H1 (cell line): ENCODE measurements around the gene SLC25A12. TPM values are rescaled to one million over a fixed set of nuclear protein-coding genes. Genes with fewer than 3 reads are reported as not detected.

ENCODE experiments used
- CTCF ChIA-PET: fragments of 300-600 bp; sonication (Branson Sonifier 250); formaldehyde crosslinking; loops from one replicate; lab custom pipeline; 2021; ENCODE audit not compliant: partially characterized antibody; lab: Charles Lee
- POLR2A ChIA-PET: fragments of 300-600 bp; sonication (Branson Sonifier 250); formaldehyde crosslinking; loops from one replicate; lab custom pipeline; 2021; ENCODE audit warnings: inconsistent platforms; ENCODE audit not compliant: partially characterized antibody; lab: Charles Lee
- DNase-seq, 2 experiments: peaks; one replicate each; pipeline versions ENCODE4 v3.0.0 to v3.0.0-alpha.2; 2010 to 2022; ENCODE audit warnings: low spot score in 2 of 2, low read depth in 1 of 2, mixed read lengths in 1 of 2
- FAIRE-seq: peaks from 2 replicates; lab custom pipeline; 2011; peaks lifted over from hg19 to GRCh38; lab: Jason Lieb, UNC
- H2AFZ ChIP-seq: 2 replicates; pipeline ENCODE4 v1.8.1; 2012; ENCODE audit warnings: low read length, inconsistent platforms
- H2AK5ac ChIP-seq: 2 replicates; pipeline ENCODE4 v1.6.1; 2013; ENCODE audit warnings: low read depth, low read length
- H2BK120ac ChIP-seq: replicated peaks from 2 replicates; pipeline ENCODE3; 2013; ENCODE audit warnings: low read depth, low read length, inconsistent platforms
- H2BK12ac ChIP-seq: 2 replicates; pipeline ENCODE4 v1.6.1; 2013; ENCODE audit warnings: low read depth, low read length
- H2BK15ac ChIP-seq: 2 replicates; pipeline ENCODE4 v1.6.1; 2013; ENCODE audit warnings: low read length
- H2BK20ac ChIP-seq: 2 replicates; pipeline ENCODE4 v1.6.1; 2013; ENCODE audit warnings: low read length
- H2BK5ac ChIP-seq: 2 replicates; pipeline ENCODE4 v1.6.1; 2013; ENCODE audit warnings: low read depth, low read length
- H3K14ac ChIP-seq: 2 replicates; pipeline ENCODE4 v1.6.1; 2013; ENCODE audit warnings: inconsistent platforms; ENCODE audit not compliant: insufficient read length
- H3K18ac ChIP-seq: 2 replicates; pipeline ENCODE4 v1.6.1; 2013; ENCODE audit warnings: low read length; ENCODE audit errors: extremely low read depth
- H3K23ac ChIP-seq: 2 replicates; pipeline ENCODE4 v1.6.1; 2013; ENCODE audit warnings: inconsistent platforms; ENCODE audit not compliant: insufficient read length
- H3K23me2 ChIP-seq: 2 replicates; pipeline ENCODE4 v1.6.1; 2013; ENCODE audit warnings: low read depth, low read length
- H3K27ac ChIP-seq: 2 replicates; pipeline ENCODE4 v1.6.1; 2011; ENCODE audit warnings: low read depth, low read length, inconsistent platforms
- H3K27me3 ChIP-seq, 4 experiments: replicated peaks in 1 of 4; 1 replicate in 1 of 4; 2 replicates in 3 of 4; pipeline versions ENCODE4 v1.6.1 to v1.8.1; 2011 to 2013; ENCODE audit warnings: low read length in 3 of 4, mild to moderate bottlenecking in 3 of 4, inconsistent platforms in 2 of 4, mixed read lengths in 2 of 4, moderate library complexity in 1 of 4; ENCODE audit not compliant: control insufficient read depth in 3 of 4, insufficient read depth in 3 of 4; ENCODE audit errors: extremely low read depth in 1 of 4
- H3K36me3 ChIP-seq, 4 experiments: 2 replicates each; pipeline versions ENCODE4 v1.6.1 to v1.8.1; 2011 to 2013; ENCODE audit warnings: mild to moderate bottlenecking in 4 of 4, low read length in 3 of 4, moderate library complexity in 2 of 4, control low read depth in 1 of 4, inconsistent platforms in 1 of 4; ENCODE audit not compliant: insufficient read depth in 4 of 4, control insufficient read depth in 2 of 4
- H3K4ac ChIP-seq: replicated peaks from 2 replicates; pipeline ENCODE3; 2013; ENCODE audit warnings: low read length, low read depth, mixed read lengths, inconsistent platforms; ENCODE audit not compliant: insufficient read length
- H3K4me1 ChIP-seq, 4 experiments: replicated peaks in 1 of 4; 1 replicate in 1 of 4; 2 replicates in 3 of 4; pipeline versions ENCODE4 v1.6.1 to v1.8.1; 2011 to 2013; ENCODE audit warnings: low read length in 3 of 4, inconsistent platforms in 2 of 4, mixed read lengths in 1 of 4; ENCODE audit not compliant: insufficient read depth in 4 of 4, control insufficient read depth in 3 of 4
- H3K4me2 ChIP-seq, 2 experiments: 2 replicates each; pipeline versions ENCODE4 v1.6.1 to v1.8.1; 2011 to 2013; ENCODE audit warnings: low read depth in 2 of 2, low read length in 2 of 2, control low read depth in 1 of 2, inconsistent platforms in 1 of 2, mild to moderate bottlenecking in 1 of 2; ENCODE audit not compliant: insufficient read depth in 1 of 2
- H3K4me3 ChIP-seq, 4 experiments: fragments of 200-600, 300-600 bp in 1 of 4; sonication (generic), shearing (Covaris generic), sonication (Bioruptor Twin) in 1 of 4; 2 replicates each; pipeline versions ENCODE4 v1.5.1 to v1.8.1; 2011 to 2016; ENCODE audit warnings: low read length in 4 of 4, low read depth in 3 of 4, control low read depth in 2 of 4, inconsistent platforms in 2 of 4, mild to moderate bottlenecking in 2 of 4, mixed read lengths in 1 of 4, moderate library complexity in 1 of 4; ENCODE audit not compliant: insufficient read depth in 2 of 4; ENCODE audit errors: extremely low read depth in 1 of 4
- H3K56ac ChIP-seq: replicated peaks from 2 replicates; pipeline ENCODE3; 2013; ENCODE audit warnings: low read depth, mild to moderate bottlenecking, mixed read lengths, low read length, inconsistent platforms; ENCODE audit not compliant: insufficient read length
- H3K79me1 ChIP-seq: 2 replicates; pipeline ENCODE4 v1.6.1; 2013; ENCODE audit warnings: low read depth, low read length, control low read depth
- H3K79me2 ChIP-seq, 2 experiments: 2 replicates each; pipeline versions ENCODE4 v1.6.1 to v1.8.1; 2012 to 2013; ENCODE audit warnings: low read length in 2 of 2, mild to moderate bottlenecking in 2 of 2, inconsistent platforms in 1 of 2; ENCODE audit not compliant: insufficient read depth in 2 of 2, control insufficient read depth in 1 of 2
- H3K9ac ChIP-seq, 4 experiments: replicated peaks in 1 of 4; 1 replicate in 1 of 4; 2 replicates in 3 of 4; pipeline versions ENCODE4 v1.6.1 to v1.8.1; 2011 to 2013; ENCODE audit warnings: low read depth in 3 of 4, low read length in 3 of 4, control low read depth in 2 of 4, mild to moderate bottlenecking in 2 of 4, moderate library complexity in 2 of 4, inconsistent platforms in 1 of 4; ENCODE audit errors: extremely low read depth in 1 of 4
- H3K9me3 ChIP-seq, 2 experiments: 2 replicates each; pipeline versions ENCODE4 v1.6.1 to v1.8.1; 2012 to 2013; ENCODE audit warnings: mild to moderate bottlenecking in 2 of 2, moderate library complexity in 2 of 2, control low read depth in 1 of 2, inconsistent platforms in 1 of 2, low read depth in 1 of 2, low read length in 1 of 2, mixed read lengths in 1 of 2; ENCODE audit not compliant: insufficient read depth in 2 of 2
- H4K20me1 ChIP-seq, 2 experiments: replicated peaks in 1 of 2; 2 replicates each; pipeline versions ENCODE3 to v1.8.1; 2011 to 2013; ENCODE audit warnings: inconsistent platforms in 2 of 2, low read length in 2 of 2, mild to moderate bottlenecking in 1 of 2; ENCODE audit not compliant: insufficient read depth in 2 of 2, control insufficient read depth in 1 of 2
- H4K5ac ChIP-seq: 2 replicates; pipeline ENCODE4 v1.6.1; 2013; ENCODE audit warnings: low read length, low read depth, mixed read lengths, inconsistent platforms; ENCODE audit not compliant: insufficient read length
- H4K8ac ChIP-seq: 2 replicates; pipeline ENCODE4 v1.8.0; 2013; ENCODE audit warnings: mild to moderate bottlenecking, moderate library complexity, low read length, inconsistent platforms; ENCODE audit not compliant: insufficient read depth; ENCODE audit errors: extremely low read depth
- H4K91ac ChIP-seq: replicated peaks from 2 replicates; pipeline ENCODE3; 2013; ENCODE audit warnings: low read length, mixed read lengths, inconsistent platforms; ENCODE audit not compliant: insufficient read length
- RNF2 ChIP-seq: fragments of 200-900, 300-1000 bp; sonication (generic); IDR thresholded peaks from 2 replicates; pipeline ENCODE4 v1.7.1; 2016; ENCODE audit warnings: borderline replicate concordance, low read depth, mild to moderate bottlenecking, antibody characterized with exemption, low read length; ENCODE audit not compliant: poor library complexity, severe bottlenecking; ENCODE audit errors: missing control alignments
- WGBS, 2 experiments: shearing (Covaris generic) in 1 of 2; methylation state at CpG; one replicate each; pipeline versions ENCODE4 v1.1.6 to v1.1.7; 2013 to 2015; ENCODE audit warnings: low lambda C conversion rate in 2 of 2, mixed read lengths in 2 of 2, inconsistent platforms in 1 of 2, low coverage in 1 of 2, missing lambda C conversion rate in 1 of 2; ENCODE audit not compliant: insufficient replicate concordance in 2 of 2, insufficient coverage in 1 of 2, insufficient read length in 1 of 2; ENCODE audit errors: extremely low coverage in 1 of 2, missing lambda C conversion rate in 1 of 2; 5-methylcytosine and 5-hydroxymethylcytosine counted together
- polyA plus RNA-seq, 7 experiments: library from polyadenylated mRNA; depleted of rRNA in 3 of 7; stranded (reverse) in 5 of 7; unstranded in 2 of 7; fragments of >200 nt in 5 of 7; fragments of 200-250 nt in 2 of 7; gene quantifications; 1 replicate in 5 of 7; 2 replicates in 1 of 7; 4 replicates in 1 of 7; pipeline versions ENCODE4 v1.2.1 to v1.2.3, GENCODE V29; 2011 to 2013; ENCODE audit warnings: missing spikeins in 2 of 7, mixed read lengths in 2 of 7
- total RNA-seq: library from RNA; stranded (reverse); fragmentation: NEBNext Ultra II Directional; extraction: Animal tissue kit (Norgen Biotek cat#: 25700); gene quantifications from 2 replicates; pipeline ENCODE4 v1.2.1, GENCODE V29; 2021

Gene SLC25A12
- total and polyA plus RNA-seq, 2 of the 8 experiments (the other 6 are each of a cell fraction or from before 2014, with no cell fraction given) = 7.7 to 10.2 TPM

GRCh38 chr2:171789956-171790355 is 104.1 kb downstream of the SLC25A12 start:
- Histone ChIP-seq H3K56ac (no peak overlapping the region), H3K9ac (no peak overlapping the region), H3K79me2 (no peaks in the 10 kb centered on the region), H2AK5ac (no peak overlapping the region), H3K4ac (no peak overlapping the region), H3K27me3 (no peaks in the 10 kb centered on the region), H4K20me1 (peaks cover 0 to 2% of the 10 kb centered on the region in 2 experiments), H3K4me2 (no peak overlapping the region), H2BK12ac (no peak overlapping the region), H3K14ac (no peak overlapping the region), H3K36me3 (peaks cover 0 to 11% (median 3%) of the 10 kb centered on the region in 4 experiments; a peak in 3 of 8 replicates), H3K23me2 (no peaks in the 10 kb centered on the region), H2BK5ac (no peak overlapping the region), H2BK20ac (no peak overlapping the region), H3K4me1 (peaks cover 9 to 27% (median 17%) of the 10 kb centered on the region in 4 experiments), H2AFZ (no peak overlapping the region), H4K91ac (no peak overlapping the region), H3K9me3 (no peaks in the 10 kb centered on the region), H3K4me3 (no peak overlapping the region), H2BK15ac (no peak overlapping the region), H3K18ac (no peak overlapping the region), H4K8ac (no peak overlapping the region), H3K79me1 (no peaks in the 10 kb centered on the region), H2BK120ac (no peak overlapping the region), H3K23ac (no peak overlapping the region), H4K5ac (no peak overlapping the region), H3K27ac (no peak overlapping the region)
- WGBS, 2 experiments = 64% methylated on average over 6 of the region's 6 CpGs; no CpG with 5 or more reads in 1 of the 2 experiments
- FAIRE-seq (no peak), DNase-seq (no peak)
- POLR2A ChIA-PET = interaction anchor here (1.5 kb wide), 1 partner anchor 9 kb away, joined by 3 read pairs; no protein-coding TSS in a partner anchor
- CTCF ChIA-PET = interaction anchor here (0.6 to 1.7 kb wide), 9 partner anchors 23 to 1033 kb away, joined by 3 to 6 read pairs (median 3); no protein-coding TSS in a partner anchor
- no peak for TF ChIP-seq RNF2
